Neural cell (in vitro differentiated cells): ENCODE measurements around the gene PRDM2. TPM values are rescaled to one million over a fixed set of nuclear protein-coding genes. Genes with fewer than 3 reads are reported as not detected.

Source experiments
- H2AFZ ChIP-seq: fragments of 200-600, 300-800 bp; sonication (generic), shearing (Covaris generic); 2 replicates; pipeline ENCODE4 v1.6.0; 2014; ENCODE audit warnings: low read depth, mild to moderate bottlenecking, antibody characterized with exemption, low read length, moderate library complexity
- H3F3A ChIP-seq: fragments of 200-600 bp; shearing (Covaris generic); 2 replicates; pipeline ENCODE4 v1.6.1; 2016; ENCODE audit warnings: mild to moderate bottlenecking, moderate library complexity, mixed read lengths, antibody characterized with exemption, low read length; ENCODE audit not compliant: insufficient read depth, poor library complexity, severe bottlenecking
- H3K27ac ChIP-seq: fragments of 200-600, 300-800 bp; sonication (generic), shearing (Covaris generic); 2 replicates; pipeline ENCODE4 v1.5.1; 2014; ENCODE audit warnings: mild to moderate bottlenecking, low read length, moderate library complexity
- H3K27me3 ChIP-seq: fragments of 300-800, 200-600 bp; sonication (generic), shearing (Covaris generic); 2 replicates; pipeline ENCODE4 v1.6.0; 2014; ENCODE audit warnings: mild to moderate bottlenecking, low read depth, low read length, moderate library complexity; ENCODE audit not compliant: insufficient read depth
- H3K36me3 ChIP-seq: fragments of 300-800, 200-600 bp; sonication (generic), shearing (Covaris generic); 2 replicates; pipeline ENCODE4 v1.5.1; 2014; ENCODE audit warnings: mild to moderate bottlenecking, antibody characterized with exemption, low read length, moderate library complexity; ENCODE audit not compliant: insufficient read depth
- H3K4me2 ChIP-seq: fragments of 300-800, 200-600 bp; sonication (generic), shearing (Covaris generic); 2 replicates; pipeline ENCODE4 v1.6.0; 2014; ENCODE audit warnings: mild to moderate bottlenecking, low read length
- H3K4me3 ChIP-seq: fragments of 300-800, 200-600 bp; sonication (generic), shearing (Covaris generic); 2 replicates; pipeline ENCODE4 v1.5.1; 2014; ENCODE audit warnings: mild to moderate bottlenecking, low read length, moderate library complexity
- H3K79me2 ChIP-seq: fragments of 200-600 bp; shearing (Covaris generic); replicated peaks from 2 replicates; pipeline ENCODE4 v1.6.0; 2014; ENCODE audit warnings: mild to moderate bottlenecking, low read length, moderate library complexity; ENCODE audit not compliant: insufficient read depth
- H3K9ac ChIP-seq: fragments of 300-800, 200-600 bp; sonication (generic), shearing (Covaris generic); 2 replicates; pipeline ENCODE4 v1.6.1; 2016; ENCODE audit warnings: mild to moderate bottlenecking, low read length, mixed read lengths
- H3K9me2 ChIP-seq: fragments of 200-600 bp; shearing (Covaris generic); 2 replicates; pipeline ENCODE4 v1.6.1; 2016; ENCODE audit warnings: mild to moderate bottlenecking, low read length, mixed read lengths; ENCODE audit not compliant: insufficient read depth
- H3K9me3 ChIP-seq: fragments of 200-600, 300-800 bp; sonication (generic), shearing (Covaris generic); 2 replicates; pipeline ENCODE4 v1.6.1; 2016; ENCODE audit warnings: mild to moderate bottlenecking, mixed run types, low read length, moderate library complexity, mixed read lengths
- H4K20me1 ChIP-seq: fragments of 200-600 bp; shearing (Covaris generic); 2 replicates; pipeline ENCODE4 v1.6.1; 2016; ENCODE audit warnings: mild to moderate bottlenecking, mixed run types; ENCODE audit not compliant: insufficient read depth
- CTCF ChIP-seq: fragments of 450-650 bp; IDR thresholded peaks from 2 replicates; pipeline ENCODE4 v1.5.1; 2014; ENCODE audit warnings: antibody characterized with exemption, mild to moderate bottlenecking, moderate library complexity; ENCODE audit not compliant: poor library complexity, severe bottlenecking
- EP300 ChIP-seq: fragments of 450-650 bp; conservative IDR thresholded peaks from 2 replicates; pipeline ENCODE4 v1.6.1; 2014; ENCODE audit warnings: antibody characterized with exemption, mild to moderate bottlenecking, moderate library complexity; ENCODE audit not compliant: poor library complexity, severe bottlenecking
- EZH2 ChIP-seq: fragments of 200-600, 300-800 bp; shearing (Covaris generic), sonication (generic); IDR thresholded peaks from 2 replicates; pipeline ENCODE4 v1.6.1; 2014; ENCODE audit warnings: antibody characterized with exemption, low read length, borderline replicate concordance, mild to moderate bottlenecking; ENCODE audit not compliant: insufficient read depth, poor library complexity, severe bottlenecking
- MXI1 ChIP-seq: fragments of 450-650 bp; conservative IDR thresholded peaks from 2 replicates; pipeline ENCODE4 v1.6.1; 2014; ENCODE audit warnings: antibody characterized with exemption, mild to moderate bottlenecking; ENCODE audit not compliant: poor library complexity, severe bottlenecking
- POLR2AphosphoS5 ChIP-seq: IDR thresholded peaks from 2 replicates; pipeline ENCODE4 v1.6.1; 2012
- RAD21 ChIP-seq: fragments of 450-650 bp; conservative IDR thresholded peaks from 2 replicates; pipeline ENCODE4 v1.6.1; 2014; ENCODE audit warnings: antibody characterized with exemption, mild to moderate bottlenecking, moderate library complexity
- REST ChIP-seq: IDR thresholded peaks from 2 replicates; pipeline ENCODE4 v1.6.1; 2012; ENCODE audit warnings: borderline replicate concordance
- SMC3 ChIP-seq: fragments of 450-650 bp; conservative IDR thresholded peaks from 2 replicates; pipeline ENCODE4 v1.6.1; 2014; ENCODE audit warnings: antibody characterized with exemption, mild to moderate bottlenecking, moderate library complexity; ENCODE audit not compliant: poor library complexity
- TAF1 ChIP-seq: IDR thresholded peaks from 2 replicates; pipeline ENCODE4 v1.6.1; 2012; ENCODE audit warnings: low read depth
- polyA plus RNA-seq: library from polyadenylated mRNA; depleted of rRNA; stranded (reverse); fragments of >200 nt; gene quantifications from 2 replicates; pipeline ENCODE4 v1.2.3, GENCODE V29; 2014

PRDM2 gene
- polyA plus RNA-seq, 1 donor from 2014 or later = 10.7 TPM

DNA sequence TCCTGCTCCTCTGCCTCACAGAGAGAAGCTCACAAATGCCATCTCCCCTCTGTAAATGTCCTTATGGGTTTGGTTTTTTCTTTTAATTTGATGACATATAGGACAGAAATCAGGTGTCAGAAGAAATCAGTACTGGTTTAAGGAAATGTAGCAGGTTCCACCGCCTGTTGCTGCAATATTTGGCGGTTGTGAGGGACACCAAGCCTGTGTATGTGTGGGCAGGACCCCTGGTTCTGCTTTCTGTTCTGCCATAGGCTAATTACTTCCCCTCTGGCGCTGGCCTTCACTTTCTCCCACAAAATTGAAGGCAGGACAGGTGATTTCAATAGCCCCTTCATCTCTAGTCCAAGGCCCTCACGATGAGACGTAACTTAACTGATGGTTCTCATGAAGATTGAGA lies 69.2 kb downstream of the PRDM2 start:
- TF ChIP-seq MXI1 (no peak), POLR2AphosphoS5 (no peak), SMC3 (no peak), CTCF (no peak), RAD21 (no peak), EZH2 (no peak), TAF1 (no peak)
- H3K27ac ChIP-seq = no peak overlapping the region
- no peaks in the 10 kb centered on the region for H3K9me3 ChIP-seq
- no peaks in the 10 kb centered on the region for H3K36me3 ChIP-seq
- peaks cover 4% of the 10 kb centered on the region for H4K20me1 ChIP-seq
- no peak overlapping the region for H3K9ac ChIP-seq
- H3K4me2 ChIP-seq = no peak overlapping the region
- no peaks in the 10 kb centered on the region for H3F3A ChIP-seq
- no peaks in the 10 kb centered on the region for H3K9me2 ChIP-seq
- H2AFZ ChIP-seq = no peak overlapping the region
- H3K27me3 ChIP-seq = no peaks in the 10 kb centered on the region
- H3K4me3 ChIP-seq = no peak overlapping the region
- peaks cover 67% of the 10 kb centered on the region for H3K79me2 ChIP-seq

- no peak overlapping the region for H3K9ac ChIP-seq
- H3K4me3 ChIP-seq = no peak overlapping the region
- peaks cover 61% of the 10 kb centered on the region for H3K79me2 ChIP-seq
- H4K20me1 ChIP-seq = no peaks in the 10 kb centered on the region
- no peak overlapping the region for H3K4me2 ChIP-seq
- H2AFZ ChIP-seq = no peak overlapping the region
- H3K27ac ChIP-seq = no peak overlapping the region
- H3F3A ChIP-seq = no peaks in the 10 kb centered on the region
- H3K9me3 ChIP-seq = no peaks in the 10 kb centered on the region
- H3K27me3 ChIP-seq = no peaks in the 10 kb centered on the region
- H3K36me3 ChIP-seq = no peaks in the 10 kb centered on the region
- TF ChIP-seq CTCF = no peak
- TF ChIP-seq POLR2AphosphoS5 = no peak
- no peak for TF ChIP-seq SMC3
- TF ChIP-seq REST = no peak
- TF ChIP-seq EP300 = no peak
- TF ChIP-seq EZH2 = no peak
- TF ChIP-seq TAF1 = no peak
- no peak for TF ChIP-seq RAD21
- TF ChIP-seq MXI1 = no peak
- H3K9me2 ChIP-seq = no peaks in the 10 kb centered on the region
Measured at GRCh38 chr1:13769830-13770229, 69.8 kb downstream of the PRDM2 start.
